IMR-90 (cell line): ENCODE data around the gene GALNT17. TPM values are rescaled to one million over a fixed set of nuclear protein-coding genes. Genes with fewer than 3 reads are reported as not detected.

Experiments used
- ATAC-seq: fragments of 200-7000 bp; cut with Tn5 transposase; 2 replicates; pipeline ENCODE4 v1.9.1; 2020; ENCODE audit warnings: low read depth, mild to moderate bottlenecking, moderate library complexity
- BruUV-seq: library from RNA; stranded (reverse); fragments of 400-500 nt; replicated peaks from 2 replicates; lab custom pipeline; 2021; lab: Mats Ljungman, UMichigan
- CTCF ChIA-PET: fragments of 300-600 bp; formaldehyde crosslinking; extraction: SDS; loops from one replicate; lab custom pipeline; 2021; ENCODE audit warnings: antibody characterized with exemption; lab: Yijun Ruan, JAX
- POLR2A ChIA-PET: fragments of 300-600 bp; sonication (Branson Sonifier 250); formaldehyde crosslinking; loops from one replicate; lab custom pipeline; 2022; ENCODE audit warnings: antibody characterized with exemption; ENCODE audit not compliant: unreplicated experiment; lab: Charles Lee
- DNase-seq: peaks from one replicate; pipeline ENCODE4 v3.0.0; 2013
- H2AFZ ChIP-seq: replicated peaks from 2 replicates; pipeline ENCODE3; 2013; ENCODE audit warnings: low read length, mild to moderate bottlenecking; ENCODE audit not compliant: poor library complexity
- H2AK5ac ChIP-seq: 2 replicates; pipeline ENCODE4 v1.6.1; 2013; ENCODE audit warnings: low read depth, low read length, inconsistent platforms
- H2AK9ac ChIP-seq: replicated peaks from 2 replicates; pipeline ENCODE3; 2013; ENCODE audit warnings: mild to moderate bottlenecking, low read depth, low read length, moderate library complexity; ENCODE audit not compliant: poor library complexity
- H2BK120ac ChIP-seq: 2 replicates; pipeline ENCODE4 v1.6.1; 2013; ENCODE audit warnings: low read depth, low read length, inconsistent platforms
- H2BK15ac ChIP-seq: 3 replicates; pipeline ENCODE4 v1.6.1; 2013; ENCODE audit warnings: low read depth, low read length, inconsistent platforms
- H2BK20ac ChIP-seq: 2 replicates; pipeline ENCODE4 v1.6.1; 2013; ENCODE audit warnings: low read depth, mild to moderate bottlenecking, inconsistent platforms, low read length, moderate library complexity
- H2BK5ac ChIP-seq: 2 replicates; pipeline ENCODE4 v1.6.1; 2013; ENCODE audit warnings: mild to moderate bottlenecking, low read depth, low read length, inconsistent platforms; ENCODE audit not compliant: poor library complexity, severe bottlenecking
- H3K14ac ChIP-seq: replicated peaks from 2 replicates; pipeline ENCODE4 v1.6.1; 2013; ENCODE audit warnings: low read depth, low read length, inconsistent platforms
- H3K18ac ChIP-seq: 2 replicates; pipeline ENCODE4 v1.6.1; 2013; ENCODE audit warnings: low read depth, low read length, control low read depth
- H3K23ac ChIP-seq: 2 replicates; pipeline ENCODE4 v1.6.1; 2013; ENCODE audit warnings: low read depth, low read length, inconsistent platforms
- H3K27ac ChIP-seq: 2 replicates; pipeline ENCODE4 v1.5.1; 2013; ENCODE audit warnings: mild to moderate bottlenecking, control low read depth, low read length; ENCODE audit not compliant: insufficient read depth
- H3K27me3 ChIP-seq: 2 replicates; pipeline ENCODE4 v1.6.1; 2013; ENCODE audit warnings: low read length; ENCODE audit not compliant: control insufficient read depth, insufficient read depth
- H3K36me3 ChIP-seq: 2 replicates; pipeline ENCODE4 v1.6.1; 2013; ENCODE audit warnings: low read length, mixed read lengths; ENCODE audit not compliant: control insufficient read depth, insufficient read depth
- H3K4ac ChIP-seq: 2 replicates; pipeline ENCODE4 v1.6.1; 2013; ENCODE audit warnings: low read depth, low read length, inconsistent platforms
- H3K4me1 ChIP-seq: 2 replicates; pipeline ENCODE4 v1.6.1; 2013; ENCODE audit warnings: low read length, mixed read lengths; ENCODE audit not compliant: control insufficient read depth, insufficient read depth
- H3K4me2 ChIP-seq: 2 replicates; pipeline ENCODE4 v1.6.1; 2013; ENCODE audit warnings: low read depth, mild to moderate bottlenecking, control low read depth, low read length, moderate library complexity
- H3K4me3 ChIP-seq: 2 replicates; pipeline ENCODE4 v1.5.1; 2013; ENCODE audit warnings: low read depth, mild to moderate bottlenecking, control low read depth, low read length, moderate library complexity; ENCODE audit not compliant: insufficient read depth
- H3K56ac ChIP-seq: 2 replicates; pipeline ENCODE4 v1.6.1; 2013; ENCODE audit warnings: low read length, inconsistent platforms; ENCODE audit not compliant: insufficient read depth; ENCODE audit errors: extremely low read depth
- H3K79me1 ChIP-seq, 2 experiments: 2 replicates each; pipeline ENCODE4 v1.6.1; 2013; ENCODE audit warnings: low read length in 2 of 2, inconsistent platforms in 1 of 2, low read depth in 1 of 2
- H3K9ac ChIP-seq: 2 replicates; pipeline ENCODE4 v1.6.1; 2013; ENCODE audit warnings: low read depth, low read length, control low read depth
- H3K9me1 ChIP-seq: 2 replicates; pipeline ENCODE4 v1.6.1; 2013; ENCODE audit warnings: low read length, inconsistent platforms; ENCODE audit not compliant: insufficient read depth
- H3K9me3 ChIP-seq: 2 replicates; pipeline ENCODE4 v1.6.1; 2013; ENCODE audit warnings: low read length; ENCODE audit not compliant: control insufficient read depth, insufficient read depth
- H4K20me1 ChIP-seq: 2 replicates; pipeline ENCODE4 v1.6.1; 2013; ENCODE audit warnings: low read length, inconsistent platforms; ENCODE audit not compliant: insufficient read depth
- H4K5ac ChIP-seq: 2 replicates; pipeline ENCODE4 v1.6.1; 2013; ENCODE audit warnings: mild to moderate bottlenecking, low read depth, low read length, control low read depth
- H4K8ac ChIP-seq, 2 experiments: 2 replicates each; pipeline ENCODE4 v1.6.1; 2013; ENCODE audit warnings: low read depth in 2 of 2, low read length in 2 of 2, control low read depth in 1 of 2, inconsistent platforms in 1 of 2
- H4K91ac ChIP-seq: 2 replicates; pipeline ENCODE4 v1.6.1; 2013; ENCODE audit warnings: low read depth, low read length, inconsistent platforms; ENCODE audit not compliant: insufficient read depth
- BHLHE40 ChIP-seq: fragments of 150-350 bp; IDR thresholded peaks from 2 replicates; pipeline ENCODE4 v1.6.1; 2016; ENCODE audit warnings: mild to moderate bottlenecking, low read depth, low read length
- CEBPB ChIP-seq: IDR thresholded peaks from 2 replicates; pipeline ENCODE4 v1.6.1; 2012; ENCODE audit warnings: low read depth, low read length, improper control_type of control experiment
- ELK1 ChIP-seq: fragments of 150-350 bp; IDR thresholded peaks from 2 replicates; pipeline ENCODE4 v1.6.1; 2016; ENCODE audit warnings: low read depth, mild to moderate bottlenecking, low read length, moderate library complexity, borderline replicate concordance
- NFE2L2 ChIP-seq: fragments of 150-350 bp; IDR thresholded peaks from 2 replicates; pipeline ENCODE4 v1.6.1; 2016; ENCODE audit warnings: low read depth, mild to moderate bottlenecking, low read length
- POLR2A ChIP-seq: IDR thresholded peaks from 2 replicates; pipeline ENCODE4 v1.6.1; 2012; ENCODE audit warnings: mild to moderate bottlenecking, low read depth, low read length
- RAD21 ChIP-seq: IDR thresholded peaks from 2 replicates; pipeline ENCODE4 v1.6.1; 2012; ENCODE audit warnings: low read length, improper control_type of control experiment
- USF2 ChIP-seq: fragments of 150-350 bp; IDR thresholded peaks from 2 replicates; pipeline ENCODE4 v1.6.1; 2017; ENCODE audit warnings: mild to moderate bottlenecking, antibody characterized with exemption, low read length, low read depth
- WGBS, 2 experiments: methylation state at CpG; one replicate each; pipeline versions ENCODE4 v1.1.5 to v1.1.7; 2013; ENCODE audit warnings: missing lambda C conversion rate in 2 of 2; ENCODE audit not compliant: insufficient read length in 1 of 2; ENCODE audit errors: extremely low coverage in 2 of 2; 5-methylcytosine and 5-hydroxymethylcytosine counted together
- dilution Hi-C: fragments of 300-500 bp; cut with HindIII; formaldehyde crosslinking; loops from one replicate; pipeline ENCODE4 v1.14.3; 2018; ENCODE audit warnings: low sequenced_read_pairs; ENCODE audit not compliant: unreplicated experiment
- in situ Hi-C: fragments of 300-500 bp; cut with MboI; formaldehyde crosslinking; loops from 3 replicates; pipeline ENCODE4 v1.14.3; 2019; ENCODE audit warnings: low sequenced_read_pairs, inconsistent platforms, mixed read lengths
- intact Hi-C: fragments of 100-400 bp; cut with micrococcal nuclease; formaldehyde crosslinking; loops from 2 replicates; pipeline ENCODE4 v1.10.0; 2022
- polyA plus RNA-seq, 3 experiments: library from polyadenylated mRNA; depleted of rRNA; stranded (reverse); fragments of >200 nt; gene quantifications; 2 replicates each; pipeline ENCODE4 v1.2.3, GENCODE V29; 2012; ENCODE audit warnings: low replicate concordance in 1 of 3
- total RNA-seq: library from RNA; depleted of rRNA; stranded (reverse); fragments of >200 nt; gene quantifications from 2 replicates; pipeline ENCODE4 v1.2.3, GENCODE V29; 2012

Gene GALNT17
- total and polyA plus RNA-seq, 2 of the 4 experiments (the other 2 are of a cell fraction): not detected

DNA sequence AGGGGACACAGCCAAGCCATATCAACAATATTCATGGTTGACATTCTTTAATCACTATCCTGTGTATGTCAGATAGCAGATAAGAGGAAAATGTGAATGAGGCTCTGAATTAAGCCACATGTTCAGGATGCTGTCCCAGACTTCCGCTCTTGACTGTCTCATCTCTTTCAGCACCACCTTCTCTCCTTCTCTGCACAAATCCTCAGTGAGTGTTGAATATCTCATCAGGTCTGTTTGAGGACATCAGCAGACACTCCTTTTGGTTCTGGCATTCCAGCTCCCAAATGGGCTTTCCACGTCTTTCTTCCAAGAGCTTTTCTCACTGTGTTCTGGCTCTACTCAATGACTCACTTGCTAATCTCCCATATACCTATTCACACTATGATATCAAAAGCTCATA, 321.7 kb downstream of the GALNT17 start:
- H4K5ac ChIP-seq: no peak overlapping the region
- H4K8ac ChIP-seq: no peak overlapping the region
- H3K18ac ChIP-seq: no peak overlapping the region
- H2BK120ac ChIP-seq: no peak overlapping the region
- ChIA-PET CTCF (no interaction called here), POLR2A (no interaction called here)
- WGBS, 2 experiments: no CpG with 5 or more reads among the region's 2 CpGs
- no peak overlapping the region for H3K9ac ChIP-seq
- BruUV-seq: no TSS peak
- no peak for ATAC-seq
- in situ Hi-C loops: no loop called here
- no peak overlapping the region for H3K14ac ChIP-seq
- H4K20me1 ChIP-seq: no peaks in the 10 kb centered on the region
- peaks cover 4% of the 10 kb centered on the region for H3K9me3 ChIP-seq
- no peak overlapping the region for H3K56ac ChIP-seq
- H3K4ac ChIP-seq: no peak overlapping the region
- H2BK15ac ChIP-seq: no peak overlapping the region
- H3K4me2 ChIP-seq: no peak overlapping the region
- TF ChIP-seq ELK1 (no peak), USF2 (no peak), CEBPB (no peak), BHLHE40 (no peak), RAD21 (no peak), POLR2A (no peak), NFE2L2 (no peak)
- no peak overlapping the region for H2AK9ac ChIP-seq
- no peak overlapping the region for H2BK5ac ChIP-seq
- H2BK20ac ChIP-seq: no peak overlapping the region
- H3K36me3 ChIP-seq: no peaks in the 10 kb centered on the region
- no peaks in the 10 kb centered on the region for H3K27me3 ChIP-seq
- H3K23ac ChIP-seq: no peak overlapping the region
- no peak overlapping the region for H2AFZ ChIP-seq
- DNase-seq: no peak
- H2AK5ac ChIP-seq: no peak overlapping the region
- H3K4me3 ChIP-seq: no peak overlapping the region
- no peak overlapping the region for H3K27ac ChIP-seq
- no peaks in the 10 kb centered on the region for H3K4me1 ChIP-seq
- dilution Hi-C loops: no loop called here
- H3K9me1 ChIP-seq: no peaks in the 10 kb centered on the region
- intact Hi-C loops: no loop called here
- H3K79me1 ChIP-seq: no peaks in the 10 kb centered on the region
- no peak overlapping the region for H4K91ac ChIP-seq
